ENCODE data around the gene PARVG. TPM values are rescaled to one million over a fixed set of nuclear protein-coding genes. Genes with fewer than 3 reads are reported as not detected.

Gene PARVG
- total and polyA plus RNA-seq, 2 of the 13 experiments (the other 11 are each of a cell fraction or from before 2014, with no cell fraction given): not detected

GRCh38 chr22:44247346-44247745 is 66.6 kb downstream of the PARVG start (continued):
- no peak for TF ChIP-seq ZNF296 (CRISPR knock-in tag; conservative IDR thresholded peaks at IDR 0.05)
- TF ChIP-seq ZNF276 (CRISPR knock-in tag; IDR thresholded peaks at IDR 0.05; ENCODE audit: low read depth): no peak
- no peak for TF ChIP-seq SSRP1 (CRISPR knock-in tag; IDR thresholded peaks at IDR 0.05)
- no peak for TF ChIP-seq PHF5A (CRISPR knock-in tag; IDR thresholded peaks at IDR 0.05; ENCODE audit: low read depth, unreplicated experiment)

- ATAC-seq (no peak), FAIRE-seq (no peak), DNase-seq (ENCODE audit: low spot score) (no peak)
- H4K20me1 ChIP-seq (ENCODE audit: insufficient read depth, low read length): no peaks in the 10 kb centered on the region
- H2AFZ ChIP-seq (ENCODE audit: low read length): no peak overlapping the region
- no TSS peak for BruUV-seq (replicated peaks)
- H3K4me2 ChIP-seq (ENCODE audit: low read depth, low read length): no peak overlapping the region
- intact Hi-C loops (cut with micrococcal nuclease; ENCODE audit: unreplicated experiment) (no loop called here), in situ Hi-C loops (cut with HindIII; ENCODE audit: extremely low pct_ligation_motif_present, low pct_unique_long_range_greater_than_20kb) (no loop called here)
- CTCF ChIA-PET (ENCODE audit: low intra/inter-chr PET ratio, low total read pairs): no interaction called here
- WGBS (ENCODE audit: low lambda C conversion rate): 31% methylated on average over 20 of the region's 25 CpGs
- POLR2A ChIA-PET: no interaction called here
- H3K4me1 ChIP-seq (ENCODE audit: insufficient read depth, low read length): no peaks in the 10 kb centered on the region
- H3K9ac ChIP-seq (ENCODE audit: insufficient read depth, low read depth, low read length): no peak overlapping the region
- H3K79me2 ChIP-seq (ENCODE audit: insufficient read depth, low read length): no peaks in the 10 kb centered on the region
- no peak overlapping the region for H3K4me3 ChIP-seq (replicated peaks in 1 of 3; ENCODE audit: insufficient read depth in 1 of 3, low read depth in 2 of 3, low read length in 3 of 3)
- H3K27ac ChIP-seq (ENCODE audit: extremely low read length, insufficient read depth, low read length): no peak overlapping the region
- TF ChIP-seq HIVEP1 (CRISPR knock-in tag; IDR thresholded peaks at IDR 0.05): no peak
- 0 out of 2 replicates have a peak, but pooled peaks have one; percentile 6 for TF ChIP-seq MNT (IDR thresholded peaks at IDR 0.05)
- no peak for TF ChIP-seq ZKSCAN5 (CRISPR knock-in tag; IDR thresholded peaks at IDR 0.05)
- no peak for TF ChIP-seq ESRRA (CRISPR knock-in tag; IDR thresholded peaks at IDR 0.05; ENCODE audit: low read depth)
- no peaks in the 10 kb centered on the region for H3K36me3 ChIP-seq (replicated peaks in 1 of 2; ENCODE audit: control insufficient read depth in 1 of 2, insufficient read depth in 2 of 2, low read length in 2 of 2)
- peaks cover 22% of the 10 kb centered on the region for H3K9me3 ChIP-seq (ENCODE audit: low read length)
- H3K27me3 ChIP-seq (ENCODE audit: control insufficient read depth in 1 of 2, insufficient read depth in 2 of 2, low read length in 2 of 2): no peaks in the 10 kb centered on the region; a peak in 2 of 5 replicates
Observed at GRCh38 chr22:44247923-44248892, 67.5 kb downstream of the PARVG start.
